ENCODE measurements around the gene APOO.

The APOO gene

DNA sequence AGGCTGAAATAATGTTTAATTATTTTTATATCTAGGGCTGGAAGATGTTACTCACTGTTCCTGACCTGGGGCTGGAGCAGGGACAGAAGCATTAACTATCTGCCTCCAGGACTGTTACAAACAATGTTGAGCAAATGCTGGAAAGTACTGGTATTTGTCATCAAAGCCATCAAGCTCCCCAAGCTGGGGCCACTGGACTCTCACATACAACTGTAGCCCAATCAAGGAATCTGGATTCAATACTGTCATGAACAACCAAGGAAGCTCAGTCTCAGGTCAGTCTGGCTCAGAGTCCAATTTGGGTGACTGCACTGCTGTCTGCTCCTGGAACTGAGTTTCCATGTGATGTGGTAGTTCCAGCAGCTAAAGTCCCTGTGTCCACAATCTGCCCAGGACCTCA is 50.4 kb downstream of the APOO start:
- no peak for DNase-seq

- DNase-seq: no peak
These were observed 52.2 kb downstream of the APOO start for GRCh38 chrX:23855569-23855968.

GRCh38 chrX:23854945-23855344 is 52.8 kb downstream of the APOO start:
- no peak for DNase-seq

- DNase-seq: no peak
These were observed 53.6 kb downstream of the APOO start for GRCh38 chrX:23854122-23854521.

DNA sequence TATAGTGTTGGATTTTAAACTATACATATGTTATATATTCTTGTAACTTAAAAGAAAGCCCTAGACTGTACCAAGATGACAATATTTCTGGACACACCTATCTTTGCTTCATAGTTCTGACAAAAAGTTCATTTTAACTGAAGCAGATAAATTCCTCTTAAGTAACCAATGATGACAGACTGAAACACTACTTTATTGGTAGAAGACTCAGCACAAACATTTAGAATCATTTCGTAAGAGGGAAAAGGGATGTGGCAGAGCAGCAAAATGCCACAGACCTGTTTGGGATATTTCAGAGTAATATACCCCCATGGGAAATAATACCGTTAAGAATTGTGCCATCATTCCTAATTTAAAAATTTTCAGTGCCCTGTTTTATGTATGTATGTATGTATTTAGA is 56.2 kb downstream of the APOO start:
- no peak for DNase-seq

DNA sequence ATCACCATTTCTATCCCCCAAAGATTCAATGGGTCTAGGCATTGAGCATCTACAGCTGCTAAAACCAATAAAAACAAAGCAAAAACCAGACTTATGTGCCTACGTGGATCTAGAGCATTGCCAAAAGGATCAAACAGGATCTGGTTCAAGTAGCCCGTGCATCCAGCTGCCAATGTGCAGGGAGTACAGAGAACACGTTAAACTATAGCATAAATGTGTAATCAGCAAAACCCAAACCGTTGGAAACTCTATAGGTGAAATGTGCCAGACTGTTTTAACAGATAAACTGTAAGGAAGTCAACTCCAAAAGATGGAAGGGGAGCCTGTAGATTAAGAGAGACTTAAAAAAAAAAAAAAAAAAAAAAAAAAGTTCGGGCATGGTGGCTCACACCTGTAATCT is 58.5 kb downstream of the APOO start:
- no peak for DNase-seq

DNA sequence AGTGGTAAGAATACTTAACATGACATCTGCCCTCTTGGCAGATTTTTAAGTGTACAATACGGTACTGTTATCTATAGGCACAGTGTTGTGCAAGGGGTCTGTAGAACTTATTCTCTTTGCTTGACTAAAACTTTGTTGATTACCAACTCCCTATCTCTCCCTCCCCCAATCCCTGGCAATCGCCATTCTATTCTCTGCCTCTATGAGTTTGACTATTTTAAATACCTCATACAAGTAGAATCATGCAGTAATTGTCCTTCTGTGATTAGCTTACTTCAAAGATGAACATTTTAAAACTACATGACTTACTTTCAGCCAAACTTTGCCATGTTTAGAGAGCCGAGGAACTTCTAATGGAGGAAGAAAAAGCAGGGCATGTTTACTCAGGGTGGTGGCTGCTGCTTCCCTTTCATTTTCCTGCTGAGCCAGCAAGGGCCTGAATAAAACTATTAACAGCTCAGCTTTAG is 62.4 kb downstream of the APOO start:
- DNase-seq: no peak

DNA sequence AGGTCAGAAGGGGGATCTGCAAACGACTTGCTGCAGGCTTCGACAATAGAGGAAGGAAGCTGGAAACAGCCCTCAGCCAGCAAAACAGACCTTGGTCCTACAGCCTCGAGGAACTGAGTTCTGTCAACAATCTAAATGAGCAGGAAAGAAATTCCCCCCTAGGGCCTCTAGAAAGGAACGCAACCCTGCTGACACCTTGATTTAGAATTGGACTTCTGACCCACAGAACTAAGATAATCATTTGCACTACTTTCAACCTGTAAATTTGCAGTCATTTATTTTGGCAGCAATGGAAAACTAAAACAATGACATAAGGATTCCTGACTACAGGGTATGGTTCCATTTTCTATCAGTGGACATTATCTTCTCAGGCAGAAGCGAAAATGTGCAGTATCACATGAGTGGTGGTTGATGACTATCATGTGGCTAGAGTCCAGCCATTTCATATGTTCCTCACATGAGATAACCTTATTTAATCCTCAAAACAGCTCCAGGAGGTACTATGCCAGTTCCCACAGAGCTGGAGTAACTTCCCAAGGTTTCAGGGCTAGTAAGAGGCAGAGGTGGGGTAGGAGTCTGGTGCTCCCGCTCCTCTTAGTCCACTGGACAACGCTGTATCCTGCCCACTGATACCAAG is 63.1 kb downstream of the APOO start:
- no peak for DNase-seq

DNA sequence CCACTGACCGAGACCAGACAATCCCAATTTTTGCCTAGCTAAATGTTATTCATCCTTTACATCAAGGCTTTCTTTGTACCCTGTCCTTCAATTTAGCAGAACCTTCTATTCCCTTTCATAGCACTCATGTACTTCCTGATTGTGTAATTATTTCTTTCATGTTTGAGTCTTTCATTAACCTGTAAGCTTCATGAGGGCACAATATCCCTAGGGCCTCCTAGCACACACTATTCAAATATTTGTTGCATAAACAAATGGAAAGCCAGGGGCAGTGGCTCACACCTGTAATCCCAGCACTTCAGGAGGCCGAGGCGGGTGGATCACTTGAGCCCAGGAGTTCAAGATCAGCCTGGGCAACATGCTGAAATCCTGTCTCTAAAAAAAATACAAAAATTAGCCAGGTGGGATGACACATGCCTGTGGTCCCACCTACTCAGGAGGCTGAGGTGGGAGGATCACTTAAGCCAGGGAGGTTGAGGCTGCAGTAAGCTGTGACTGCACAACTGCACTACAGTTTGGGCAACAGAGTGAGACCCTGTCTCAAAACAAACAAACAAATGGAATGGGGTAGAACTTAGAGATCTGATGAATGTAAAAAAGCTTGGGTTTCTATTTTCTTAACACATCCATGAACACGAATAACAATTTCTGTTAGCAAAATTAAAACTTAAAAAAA is 65.8 kb downstream of the APOO start:
- DNase-seq: no peak

DNA sequence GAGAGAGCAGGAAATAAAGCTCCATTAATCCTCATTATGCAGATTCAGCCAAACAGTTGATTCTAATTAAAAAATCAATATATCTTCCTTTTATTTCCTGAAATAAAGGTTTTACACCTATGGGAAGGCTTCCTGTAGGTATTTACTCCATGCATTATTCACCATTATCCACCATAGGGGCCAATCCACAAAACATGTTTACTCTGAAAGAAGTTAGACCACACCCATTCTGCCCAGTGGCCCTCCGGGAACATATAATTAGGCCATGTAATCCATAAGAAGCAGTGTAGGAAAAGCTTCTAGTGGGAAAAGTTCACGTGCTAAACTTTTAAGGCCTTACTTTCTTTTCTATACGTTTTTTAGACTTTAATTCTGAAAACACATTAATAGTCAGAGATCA is 67.1 kb downstream of the APOO start:
- DNase-seq: no peak

GRCh38 chrX:23838953-23839352 is 68.8 kb downstream of the APOO start:
- no peak for DNase-seq

- no peak for DNase-seq
These were observed 75.0 kb downstream of the APOO start for GRCh38 chrX:23832721-23833120.

GRCh38 chrX:23828881-23829280 is 78.9 kb downstream of the APOO start:
- DNase-seq: no peak

DNA sequence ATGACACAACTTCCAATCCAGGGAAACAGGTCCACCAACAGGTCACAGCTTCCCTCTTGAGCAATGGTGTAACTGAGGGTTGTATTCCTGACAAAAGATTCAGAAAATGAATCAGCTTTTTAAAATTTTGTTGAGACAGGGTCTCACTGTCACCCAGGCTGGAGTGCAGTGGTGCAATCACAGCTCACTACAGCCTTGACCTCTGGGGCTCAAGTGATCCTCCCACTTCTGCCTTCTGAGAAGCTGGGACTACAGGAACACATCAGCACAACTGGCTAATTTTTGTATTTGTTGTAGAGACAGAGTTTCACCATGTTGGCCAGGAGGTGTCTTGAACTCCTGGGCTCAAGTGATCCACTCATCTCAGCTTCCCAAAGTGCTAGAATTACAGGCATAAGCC is 81.1 kb downstream of the APOO start:
- DNase-seq: no peak

GRCh38 chrX:23826216-23826615 is 81.5 kb downstream of the APOO start:
- no peak for DNase-seq

DNA sequence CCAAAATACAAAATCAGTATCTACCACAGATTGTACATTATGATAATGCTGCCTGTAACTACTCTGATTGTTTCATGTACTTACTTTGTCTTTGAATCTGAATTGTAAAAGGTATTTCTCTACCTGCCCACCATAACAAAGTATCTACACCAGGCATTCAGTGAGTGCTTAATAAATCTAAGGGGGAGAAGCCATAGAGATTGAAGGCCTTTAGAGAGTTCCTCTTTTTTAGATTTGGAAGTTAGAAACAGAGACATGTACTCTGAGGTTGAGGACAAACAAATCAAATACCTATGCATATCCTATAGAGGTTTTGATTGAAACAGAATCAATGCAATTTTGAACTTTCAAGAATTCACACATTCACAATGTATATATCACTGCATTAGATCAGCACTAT is 82.1 kb downstream of the APOO start:
- no peak for DNase-seq

GRCh38 chrX:23822841-23823240 is 84.9 kb downstream of the APOO start:
- no peak for DNase-seq

DNA sequence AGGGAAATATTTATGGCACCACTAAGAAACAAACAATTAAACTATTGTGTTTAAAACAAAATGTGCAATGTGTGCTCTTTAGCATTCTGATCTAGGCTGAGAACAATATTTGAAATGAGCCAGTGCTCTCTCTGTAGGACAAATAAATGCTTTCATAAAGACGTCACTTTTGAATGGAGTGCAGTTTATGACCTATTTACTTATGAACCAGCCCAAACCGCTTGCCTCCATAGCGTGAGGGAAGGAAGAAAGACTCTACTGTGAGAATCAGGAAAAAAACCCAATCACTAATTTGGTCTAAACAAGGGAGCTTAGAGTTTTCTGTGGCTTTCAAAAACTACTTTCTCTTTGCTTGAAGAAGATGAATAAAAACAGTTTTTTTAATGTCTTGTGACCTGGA is 85.3 kb downstream of the APOO start:
- no peak for DNase-seq

GRCh38 chrX:23821847-23822246 is 85.9 kb downstream of the APOO start:
- DNase-seq: no peak

DNA sequence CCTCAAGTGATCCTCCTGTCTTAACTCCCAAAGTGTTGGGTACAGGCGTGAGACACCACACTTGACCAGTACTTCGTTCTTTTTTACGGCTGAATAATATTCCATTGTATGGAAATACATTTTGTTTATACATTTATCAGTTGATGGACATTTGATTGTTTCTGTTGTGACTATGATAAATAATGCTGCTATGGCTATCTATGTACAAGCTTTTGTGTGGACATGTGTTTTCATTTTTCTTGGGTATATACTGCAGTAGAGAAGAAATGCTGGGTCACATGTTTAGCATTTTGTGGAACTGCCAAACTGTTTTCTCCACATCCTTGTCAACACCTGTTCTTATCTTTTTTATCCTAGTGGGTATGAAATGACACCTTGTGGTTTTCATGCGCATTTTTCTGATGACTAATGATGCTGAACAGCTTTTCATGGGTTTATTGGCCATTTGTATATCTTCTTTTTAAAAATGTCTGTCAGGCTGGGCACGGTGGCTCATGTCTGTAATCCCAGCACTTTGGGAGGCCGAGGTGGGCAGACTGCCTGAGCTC is 87.4 kb downstream of the APOO start:
- no peak for DNase-seq

DNA sequence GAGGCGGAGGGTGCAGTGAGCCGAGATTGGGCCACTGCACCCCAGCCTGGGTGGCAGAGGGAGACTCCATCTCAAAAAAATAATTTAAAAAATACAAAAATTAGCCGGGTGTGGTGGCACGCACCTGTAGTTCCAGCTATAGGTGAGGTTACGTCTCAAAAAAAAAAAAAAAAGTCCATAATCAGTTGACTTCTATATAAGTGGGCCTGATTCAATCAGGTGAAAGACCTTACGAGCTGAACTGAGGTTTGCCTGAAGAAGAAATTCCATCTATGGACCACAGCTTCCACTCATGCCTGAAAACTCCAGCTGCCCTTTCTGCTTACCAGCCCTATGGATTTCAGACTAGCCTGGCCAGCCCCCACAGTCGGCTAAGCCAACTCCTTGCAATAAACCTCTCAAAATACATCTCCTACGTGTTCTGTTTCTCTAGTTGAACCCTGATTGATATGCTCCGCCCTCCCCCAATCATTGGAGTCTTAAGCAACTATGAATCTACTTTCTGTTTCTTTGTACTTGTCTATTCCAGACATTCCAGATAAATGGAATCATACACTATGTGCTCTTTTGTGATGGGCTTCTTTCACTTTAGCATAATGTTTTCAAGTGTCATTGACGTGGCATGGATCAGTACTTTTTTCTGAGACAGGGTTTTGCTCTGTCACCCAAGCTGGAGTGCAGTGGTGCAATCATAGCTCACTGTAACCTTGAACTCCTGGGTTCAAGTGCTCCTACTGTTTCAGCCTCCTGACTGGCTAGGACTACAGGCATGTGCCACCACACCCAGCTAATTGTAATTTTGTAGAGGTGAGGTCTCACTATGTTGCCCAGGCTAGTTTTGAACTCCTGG is 88.1 kb downstream of the APOO start:
- no peak for DNase-seq

DNA sequence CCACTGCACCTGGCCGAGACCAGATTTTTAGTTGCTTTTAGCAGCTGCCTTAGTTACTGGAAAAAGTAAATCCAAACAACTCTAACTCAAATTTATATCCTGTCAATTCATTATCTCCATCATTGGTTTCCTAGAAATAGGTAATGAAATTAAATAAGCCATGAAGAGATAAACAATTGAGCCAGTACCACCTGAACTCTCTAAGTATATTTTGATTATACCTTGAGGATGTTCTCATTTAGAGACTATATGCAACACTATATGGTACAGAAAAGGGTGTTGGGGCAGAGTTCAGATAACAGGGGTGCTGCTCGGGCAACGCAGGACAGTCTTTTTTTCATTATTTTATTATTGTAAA is 89.8 kb downstream of the APOO start:
- DNase-seq: no peak

- DNase-seq: no peak
These were observed 91.6 kb downstream of the APOO start for GRCh38 chrX:23816179-23816578.

- no peak for DNase-seq
These were observed 92.4 kb downstream of the APOO start for GRCh38 chrX:23815376-23815775.
